Mesenchymal stem cell (in vitro differentiated cells and primary cell): Measurements from ENCODE around the gene C6orf62.
"Not testable (repeated sequence)": the region's sequence is repeated elsewhere in the genome, so short reads cannot be mapped to it uniquely, and the experiment has no call there.

Source experiments
- DNase-seq: peaks from one replicate; pipeline ENCODE4 v3.0.0-alpha.2; 2013
- H2AFZ ChIP-seq: one replicate; pipeline ENCODE4 v1.6.1; 2013; ENCODE audit warnings: low read depth, mild to moderate bottlenecking, control low read depth, inconsistent platforms, low read length, moderate library complexity
- H2AK5ac ChIP-seq: 2 replicates; pipeline ENCODE4 v1.6.1; 2013; ENCODE audit warnings: low read length, moderate library complexity, mild to moderate bottlenecking, inconsistent platforms; ENCODE audit not compliant: severe bottlenecking
- H2BK120ac ChIP-seq: one replicate; pipeline ENCODE4 v1.6.1; 2013; ENCODE audit warnings: low read depth, mild to moderate bottlenecking, inconsistent platforms, low read length, moderate library complexity
- H2BK12ac ChIP-seq, 2 experiments: one replicate each; pipeline ENCODE4 v1.6.1; 2013; ENCODE audit warnings: inconsistent platforms in 2 of 2, low read length in 2 of 2, mild to moderate bottlenecking in 2 of 2, moderate library complexity in 2 of 2, control low read depth in 1 of 2
- H2BK15ac ChIP-seq: one replicate; pipeline ENCODE4 v1.6.1; 2013; ENCODE audit warnings: mild to moderate bottlenecking, low read depth, inconsistent platforms; ENCODE audit not compliant: poor library complexity, severe bottlenecking
- H2BK5ac ChIP-seq: 2 replicates; pipeline ENCODE4 v1.6.1; 2013; ENCODE audit warnings: low read depth, mild to moderate bottlenecking, low read length, control low read depth, inconsistent platforms; ENCODE audit not compliant: poor library complexity, severe bottlenecking
- H3K14ac ChIP-seq, 2 experiments: one replicate each; pipeline ENCODE4 v1.6.1; 2013; ENCODE audit warnings: inconsistent platforms in 2 of 2, low read length in 2 of 2, control low read depth in 1 of 2, mild to moderate bottlenecking in 1 of 2, moderate library complexity in 1 of 2
- H3K18ac ChIP-seq, 2 experiments: one replicate each; pipeline ENCODE4 v1.6.1; 2013; ENCODE audit warnings: inconsistent platforms in 2 of 2, low read length in 2 of 2, control low read depth in 1 of 2, low read depth in 1 of 2, mild to moderate bottlenecking in 1 of 2
- H3K23ac ChIP-seq, 2 experiments: one replicate each; pipeline ENCODE4 v1.6.1; 2013; ENCODE audit warnings: inconsistent platforms in 2 of 2, low read length in 2 of 2, mild to moderate bottlenecking in 2 of 2, moderate library complexity in 2 of 2, control low read depth in 1 of 2
- H3K27ac ChIP-seq: 2 replicates; pipeline ENCODE4 v1.5.1; 2013; ENCODE audit warnings: mild to moderate bottlenecking, moderate library complexity, low read length, control low read depth, inconsistent platforms; ENCODE audit not compliant: poor library complexity, severe bottlenecking
- H3K27me3 ChIP-seq, 2 experiments: 2 replicates each; pipeline versions ENCODE4 v1.6.1 to v1.7.0; 2013; ENCODE audit warnings: low read length in 2 of 2, mild to moderate bottlenecking in 2 of 2, moderate library complexity in 2 of 2, control low read depth in 1 of 2, inconsistent platforms in 1 of 2; ENCODE audit not compliant: control insufficient read depth in 1 of 2, insufficient read depth in 1 of 2
- H3K36me3 ChIP-seq, 2 experiments: 2 replicates each; pipeline versions ENCODE4 v1.6.1 to v1.7.0; 2013; ENCODE audit warnings: low read length in 2 of 2, control low read depth in 1 of 2, inconsistent platforms in 1 of 2, low read depth in 1 of 2, mild to moderate bottlenecking in 1 of 2; ENCODE audit not compliant: insufficient read depth in 2 of 2, control insufficient read depth in 1 of 2
- H3K4ac ChIP-seq, 2 experiments: one replicate each; pipeline ENCODE4 v1.6.1; 2013; ENCODE audit warnings: inconsistent platforms in 2 of 2, low read length in 2 of 2, mild to moderate bottlenecking in 2 of 2, moderate library complexity in 2 of 2, control low read depth in 1 of 2, low read depth in 1 of 2
- H3K4me1 ChIP-seq: 2 replicates; pipeline ENCODE4 v1.6.1; 2013; ENCODE audit warnings: low read depth, low read length, control low read depth; ENCODE audit not compliant: control insufficient read depth, insufficient read depth
- H3K4me2 ChIP-seq: 2 replicates; pipeline ENCODE4 v1.6.1; 2013; ENCODE audit warnings: low read length, mild to moderate bottlenecking, inconsistent platforms; ENCODE audit not compliant: poor library complexity, severe bottlenecking
- H3K4me3 ChIP-seq, 2 experiments: 2 replicates each; pipeline versions ENCODE4 v1.5.1 to v1.7.0; 2013; ENCODE audit warnings: low read length in 2 of 2, mild to moderate bottlenecking in 2 of 2, control low read depth in 1 of 2, low read depth in 1 of 2; ENCODE audit not compliant: insufficient read depth in 1 of 2
- H3K79me1 ChIP-seq: replicated peaks from 2 replicates; pipeline ENCODE4 v1.6.1; 2013; ENCODE audit warnings: mild to moderate bottlenecking, control low read depth, low read length, inconsistent platforms; ENCODE audit not compliant: poor library complexity, severe bottlenecking
- H3K9ac ChIP-seq: 2 replicates; pipeline ENCODE4 v1.7.0; 2013; ENCODE audit warnings: mild to moderate bottlenecking, low read length, moderate library complexity
- H3K9me3 ChIP-seq: 2 replicates; pipeline ENCODE4 v1.7.0; 2013; ENCODE audit warnings: mild to moderate bottlenecking, low read length; ENCODE audit not compliant: control insufficient read depth
- H4K8ac ChIP-seq: one replicate; pipeline ENCODE4 v1.6.1; 2013; ENCODE audit warnings: inconsistent platforms, mild to moderate bottlenecking, low read length, moderate library complexity
- H4K91ac ChIP-seq: one replicate; pipeline ENCODE4 v1.6.1; 2013; ENCODE audit warnings: mild to moderate bottlenecking, low read length, inconsistent platforms
- WGBS: methylation state at CpG from one replicate; pipeline ENCODE4 v1.1.7; 2013; ENCODE audit warnings: mixed read lengths; 5-methylcytosine and 5-hydroxymethylcytosine counted together

The C6orf62 gene

DNA sequence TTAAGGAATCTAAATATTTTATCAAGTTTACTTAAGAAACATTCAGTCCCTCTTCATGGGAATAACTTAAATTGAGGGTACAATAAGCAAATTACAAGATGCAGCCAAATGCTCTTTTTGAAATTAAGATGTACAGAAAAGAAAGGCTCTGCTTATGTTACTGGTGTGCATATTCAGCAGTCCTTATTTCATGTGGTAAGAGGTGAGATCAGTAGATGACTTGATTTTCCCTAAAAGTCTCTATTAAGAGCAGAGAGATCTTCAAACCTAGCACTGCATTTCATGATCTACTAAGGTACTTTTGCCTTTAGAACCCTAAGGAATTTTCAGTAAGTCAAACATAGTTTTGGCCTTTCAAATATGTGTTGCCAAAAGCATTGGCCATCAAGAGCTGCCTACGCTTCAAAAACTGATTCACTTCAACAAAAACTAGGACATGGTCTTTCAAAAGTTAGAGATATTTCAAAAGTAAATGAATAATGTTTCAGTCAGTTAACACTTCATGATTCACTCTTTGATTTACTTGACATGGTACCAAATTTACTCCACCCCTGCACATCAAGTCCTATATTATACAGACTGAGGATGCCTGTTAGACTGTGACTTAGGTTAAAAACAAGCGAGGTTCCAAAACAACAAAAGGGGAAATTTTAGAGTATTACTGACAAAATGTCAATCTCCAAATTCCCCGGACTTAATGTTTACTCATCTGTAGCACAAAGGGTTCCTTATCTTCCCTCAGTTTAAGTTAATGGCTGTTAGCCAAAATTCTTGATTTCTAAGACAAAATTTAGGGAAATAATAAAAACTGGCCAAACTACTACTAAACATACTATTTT lies 19.2 kb downstream of the C6orf62 start:
- Histone ChIP-seq H2BK15ac (no peak overlapping the region), H2AFZ (no peak overlapping the region), H4K91ac (no peak overlapping the region), H3K14ac (no peak overlapping the region), H3K4me2 (no peak overlapping the region), H3K4me1 (peaks cover 2% of the 10 kb centered on the region), H3K27me3 (no peaks in the 10 kb centered on the region), H2BK120ac (no peak overlapping the region), H3K9me3 (no peaks in the 10 kb centered on the region), H3K9ac (peak overlapping the region; percentile 29), H2AK5ac (no peak overlapping the region), H3K4ac (no peak overlapping the region), H2BK5ac (no peak overlapping the region), H3K79me1 (peaks cover 5% of the 10 kb centered on the region), H3K4me3 (no peak overlapping the region), H2BK12ac (no peak overlapping the region), H4K8ac (no peak overlapping the region), H3K18ac (no peak overlapping the region), H3K27ac (no peak overlapping the region), H3K36me3 (peaks cover 11 to 47% of the 10 kb centered on the region in 2 experiments), H3K23ac (no peak overlapping the region)
- no peak for DNase-seq
- no CpG with 5 or more reads among the region's 3 CpGs for WGBS

DNA sequence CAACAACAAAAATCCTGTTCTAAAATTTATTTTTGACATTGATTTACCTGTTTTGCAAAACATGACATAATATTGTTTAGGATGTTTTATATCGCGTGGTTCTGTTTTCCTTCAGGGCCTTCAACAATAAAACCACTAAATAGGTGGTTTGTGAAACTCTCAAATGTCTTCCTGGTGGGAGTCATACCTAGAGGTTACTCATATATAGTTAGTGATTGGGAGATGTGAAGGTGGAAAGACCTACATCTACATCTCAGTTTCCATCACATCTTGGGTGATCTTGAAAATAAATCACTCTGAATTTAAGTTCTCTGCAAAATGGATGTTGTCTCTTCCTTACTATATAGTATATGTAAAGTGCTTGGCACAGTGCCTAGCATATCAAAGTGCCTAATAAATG lies 22.9 kb downstream of the C6orf62 start:
- Histone ChIP-seq H3K9me3 (no peaks in the 10 kb centered on the region), H3K36me3 (peaks cover 0 to 16% of the 10 kb centered on the region in 2 experiments), H3K9ac (no peak overlapping the region), H3K18ac (no peak overlapping the region), H2BK12ac (no peak overlapping the region), H3K79me1 (peaks cover 3% of the 10 kb centered on the region), H3K27me3 (no peaks in the 10 kb centered on the region), H3K4ac (no peak overlapping the region), H4K91ac (no peak overlapping the region), H2BK15ac (no peak overlapping the region), H2AK5ac (no peak overlapping the region), H3K27ac (no peak overlapping the region), H3K4me3 (no peak overlapping the region), H4K8ac (no peak overlapping the region), H2AFZ (no peak overlapping the region), H3K14ac (no peak overlapping the region), H2BK5ac (no peak overlapping the region), H3K23ac (no peak overlapping the region), H2BK120ac (no peak overlapping the region), H3K4me1 (no peaks in the 10 kb centered on the region), H3K4me2 (no peak overlapping the region)
- WGBS: 100% methylated on average over 2 of the region's 2 CpGs
- no peak for DNase-seq

DNA sequence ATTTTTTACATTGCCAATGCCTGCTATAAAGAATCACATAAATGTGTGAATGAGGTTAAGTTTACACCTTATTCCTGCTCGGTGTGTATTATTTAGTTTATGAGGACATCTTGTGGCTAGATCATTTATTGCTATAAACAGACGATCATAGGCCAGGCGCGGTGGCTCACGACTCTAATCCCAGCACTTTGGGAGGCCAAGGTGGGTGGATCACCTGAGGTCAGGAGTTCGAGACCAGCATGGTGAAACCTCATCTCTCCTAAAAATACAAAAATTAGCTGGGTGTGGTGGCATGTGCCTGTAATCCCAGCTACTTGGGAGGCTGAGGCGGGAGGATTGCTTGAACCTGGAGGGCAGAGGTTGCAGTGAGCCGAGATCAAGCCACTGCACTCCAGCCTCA lies 23.3 kb downstream of the C6orf62 start:
- peaks cover 0 to 13% of the 10 kb centered on the region in 2 experiments for H3K36me3 ChIP-seq
- not testable (repeated sequence) for H3K4me2 ChIP-seq, H3K4me3 ChIP-seq, H2AK5ac ChIP-seq, H3K4me1 ChIP-seq, H3K79me1 ChIP-seq, H3K14ac ChIP-seq, H2BK5ac ChIP-seq, H3K4ac ChIP-seq, H3K9ac ChIP-seq, H3K27me3 ChIP-seq, H2AFZ ChIP-seq, H3K18ac ChIP-seq, H4K91ac ChIP-seq, H2BK15ac ChIP-seq, H4K8ac ChIP-seq, H3K9me3 ChIP-seq, H2BK120ac ChIP-seq, H2BK12ac ChIP-seq, H3K27ac ChIP-seq, H3K23ac ChIP-seq
- WGBS: 58% methylated on average over 6 of the region's 8 CpGs
- DNase-seq: peak; percentile 42

DNA sequence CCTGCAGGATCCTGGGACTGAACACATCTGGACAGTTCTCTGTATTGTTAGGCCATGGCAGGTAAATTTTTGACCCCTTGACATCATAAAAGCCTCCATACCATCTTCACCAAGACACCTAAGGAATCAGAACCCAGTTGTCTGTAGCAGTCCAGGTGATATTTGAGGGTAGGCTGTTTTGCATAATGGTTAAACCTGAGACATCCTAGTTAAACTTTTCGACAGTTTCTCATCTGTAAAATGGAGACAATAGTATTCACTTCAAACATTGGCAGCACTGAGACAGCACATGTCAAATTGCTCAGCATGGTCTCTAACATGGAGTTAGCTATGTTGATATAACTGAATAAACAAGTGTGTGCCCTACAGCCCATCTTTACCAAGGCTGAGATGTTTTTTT lies 24.8 kb downstream of the C6orf62 start:
- Histone ChIP-seq H3K27ac (no peak overlapping the region), H3K9me3 (no peaks in the 10 kb centered on the region), H3K4me1 (no peaks in the 10 kb centered on the region), H2BK120ac (no peak overlapping the region), H3K4me3 (no peak overlapping the region), H3K4me2 (no peak overlapping the region), H3K79me1 (peaks cover 3% of the 10 kb centered on the region), H3K27me3 (no peaks in the 10 kb centered on the region), H3K18ac (no peak overlapping the region), H2BK12ac (no peak overlapping the region), H2AFZ (no peak overlapping the region), H3K14ac (no peak overlapping the region), H3K23ac (no peak overlapping the region), H4K8ac (no peak overlapping the region), H4K91ac (no peak overlapping the region), H3K9ac (no peak overlapping the region), H3K36me3 (peaks cover 0 to 13% of the 10 kb centered on the region in 2 experiments), H2BK5ac (no peak overlapping the region), H2AK5ac (no peak overlapping the region), H3K4ac (no peak overlapping the region), H2BK15ac (no peak overlapping the region)
- WGBS: 100% methylated on average over 1 of the region's 1 CpG
- no peak for DNase-seq
